Natural killer cell (primary cell): Measurements from ENCODE around the gene RAB33B. TPM values are rescaled to one million over a fixed set of nuclear protein-coding genes. Genes with fewer than 3 reads are reported as not detected.

Experiments used
- ATAC-seq, 3 donors: fragments of 150-1000 bp in 2 of 3; fragments of 200-7000 bp in 1 of 3; cut with Tn5 transposase; 1 replicate in 1 of 3; 2 replicates in 2 of 3; pipeline ENCODE4 v1.10.0; 2021; ENCODE audit warnings: mild to moderate bottlenecking in 2 of 3, moderate library complexity in 2 of 3
- DNase-seq, 2 donors: peaks; one replicate each; pipeline versions ENCODE4 v3.0.0 to v3.0.0-alpha.2; 2013 to 2021; ENCODE audit warnings: mixed read lengths in 1 of 2
- H3K27ac ChIP-seq: one replicate; pipeline ENCODE4 v1.5.1; 2013; ENCODE audit warnings: mild to moderate bottlenecking, low read length
- H3K27me3 ChIP-seq: one replicate; pipeline ENCODE4 v1.6.1; 2013; ENCODE audit warnings: low read length; ENCODE audit not compliant: control insufficient read depth, insufficient read depth
- H3K36me3 ChIP-seq: one replicate; pipeline ENCODE4 v1.6.1; 2013; ENCODE audit warnings: low read length; ENCODE audit not compliant: control insufficient read depth, insufficient read depth
- H3K4me1 ChIP-seq: one replicate; pipeline ENCODE4 v1.6.1; 2013; ENCODE audit warnings: low read length; ENCODE audit not compliant: control insufficient read depth, insufficient read depth
- H3K4me3 ChIP-seq: one replicate; pipeline ENCODE4 v1.5.1; 2013; ENCODE audit warnings: low read length
- H3K9me3 ChIP-seq: one replicate; pipeline ENCODE4 v1.6.1; 2013; ENCODE audit warnings: low read length; ENCODE audit not compliant: control insufficient read depth, insufficient read depth
- H3K27ac Mint-ChIP-seq, 2 donors: one replicate each; pipeline ENCODE4 v1.8.0; 2022; ENCODE audit warnings: mild to moderate bottlenecking in 2 of 2, mixed read lengths in 2 of 2, moderate library complexity in 1 of 2
- H3K27me3 Mint-ChIP-seq, 2 donors: one replicate each; pipeline ENCODE4 v1.8.0; 2022; ENCODE audit warnings: low read depth in 2 of 2, mixed read lengths in 2 of 2
- H3K36me3 Mint-ChIP-seq: one replicate; pipeline ENCODE4 v1.8.0; 2022; ENCODE audit warnings: mixed read lengths
- H3K4me1 Mint-ChIP-seq, 2 donors: one replicate each; pipeline ENCODE4 v1.8.0; 2022; ENCODE audit warnings: mixed read lengths in 2 of 2
- H3K4me3 Mint-ChIP-seq: one replicate; pipeline ENCODE4 v1.8.0; 2022; ENCODE audit warnings: mild to moderate bottlenecking, moderate library complexity, mixed read lengths
- H3K9me3 Mint-ChIP-seq, 2 donors: one replicate each; pipeline ENCODE4 v1.8.0; 2022; ENCODE audit warnings: mixed read lengths in 2 of 2
- CTCF ChIP-seq: fragments of 200-600 bp; IDR thresholded peaks from one replicate; pipeline ENCODE4 v1.8.0; 2022; ENCODE audit warnings: antibody characterized with exemption
- whole genome bisulfite sequencing: methylation state at CpG from one replicate; pipeline ENCODE4 v1.1.7; 2013; ENCODE audit warnings: missing lambda C conversion rate; ENCODE audit not compliant: insufficient coverage; 5-methylcytosine and 5-hydroxymethylcytosine counted together
- intact Hi-C: fragments of 100-400 bp; cut with micrococcal nuclease; formaldehyde crosslinking; loops from one replicate; pipeline ENCODE4 v1.14.2; 2022
- total RNA-seq, 4 donors: library from RNA; stranded (reverse); fragments of 120-200 nt in 1 of 4; gene quantifications; one replicate each; pipeline versions ENCODE4 v1.2.3 to v1.2.4, GENCODE V29; 2013 to 2022

Gene RAB33B
- total RNA-seq, 3 donors from 2014 or later (not counting 1 experiment from before 2014, with no cell fraction given), result 7.8 to 12.9 (median 10.5) TPM

- peaks cover 27% of the 10 kb centered on the region for H3K4me1 ChIP-seq
- H3K36me3 ChIP-seq, result peaks cover 4% of the 10 kb centered on the region
- H3K27ac ChIP-seq, result no peak overlapping the region
- Mint-ChIP-seq H3K4me1 (peaks cover 19 to 30% of the 10 kb centered on the region in 2 donors), H3K27me3 (no peaks in the 10 kb centered on the region), H3K27ac (no peak overlapping the region), H3K36me3 (no peaks in the 10 kb centered on the region), H3K4me3 (no peak overlapping the region), H3K9me3 (no peaks in the 10 kb centered on the region)
- intact Hi-C loops, result no loop called here
- H3K9me3 ChIP-seq, result no peaks in the 10 kb centered on the region
- no peak for ATAC-seq
- no peaks in the 10 kb centered on the region for H3K27me3 ChIP-seq
- TF ChIP-seq CTCF, result no peak
- H3K4me3 ChIP-seq, result no peak overlapping the region
- WGBS, result 84% methylated on average over 4 of the region's 4 CpGs
- no peak for DNase-seq
Observed at GRCh38 chr4:139522457-139522856, 68.5 kb downstream of the RAB33B start.

DNA sequence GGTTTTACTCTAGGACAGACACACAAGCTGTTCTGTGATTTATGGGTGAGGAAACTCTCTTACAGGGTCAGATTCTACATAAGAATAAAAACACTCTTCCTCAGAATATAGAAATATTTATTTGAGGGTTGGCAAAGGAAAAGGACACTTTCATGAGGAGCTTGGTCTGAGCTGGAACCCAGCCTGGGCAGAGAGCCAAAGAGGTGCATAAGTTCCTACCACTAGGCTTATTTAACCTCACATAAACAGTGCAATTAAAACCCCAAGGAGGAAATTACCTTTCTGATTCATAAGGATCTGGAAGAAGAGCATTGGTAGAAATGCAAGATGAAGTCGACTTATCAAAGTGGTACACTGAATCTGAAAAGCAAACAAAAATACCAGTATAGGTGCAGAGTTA is 69.2 kb downstream of the RAB33B start:
- TF ChIP-seq CTCF, result no peak
- H3K36me3 ChIP-seq, result peaks cover 4% of the 10 kb centered on the region
- no peaks in the 10 kb centered on the region for H3K27me3 ChIP-seq
- no peak overlapping the region for H3K4me3 ChIP-seq
- peaks cover 27% of the 10 kb centered on the region for H3K4me1 ChIP-seq
- no peaks in the 10 kb centered on the region for H3K9me3 Mint-ChIP-seq
- no peak overlapping the region for H3K4me3 Mint-ChIP-seq
- 100% methylated on average over 1 of the region's 1 CpG for WGBS
- H3K27ac Mint-ChIP-seq, result peak overlapping the region in 1 of 2 donors; percentile 6
- ATAC-seq, result no peak
- intact Hi-C loops, result no loop called here
- no peak overlapping the region for H3K27ac ChIP-seq
- H3K36me3 Mint-ChIP-seq, result no peaks in the 10 kb centered on the region
- no peak for DNase-seq
- H3K9me3 ChIP-seq, result no peaks in the 10 kb centered on the region
- peaks cover 22 to 35% of the 10 kb centered on the region in 2 donors for H3K4me1 Mint-ChIP-seq
- H3K27me3 Mint-ChIP-seq, result no peaks in the 10 kb centered on the region

- Histone ChIP-seq H3K9me3 (no peaks in the 10 kb centered on the region), H3K4me1 (peaks cover 34% of the 10 kb centered on the region), H3K27ac (no peak overlapping the region), H3K4me3 (no peak overlapping the region), H3K36me3 (peaks cover 4% of the 10 kb centered on the region), H3K27me3 (no peaks in the 10 kb centered on the region)
- WGBS, result 91% methylated on average over 4 of the region's 4 CpGs
- no peaks in the 10 kb centered on the region for H3K27me3 Mint-ChIP-seq
- no peak for TF ChIP-seq CTCF
- peaks cover 32 to 46% of the 10 kb centered on the region in 2 donors for H3K4me1 Mint-ChIP-seq
- no peaks in the 10 kb centered on the region for H3K9me3 Mint-ChIP-seq
- intact Hi-C loops, result no loop called here
- ATAC-seq (no peak), DNase-seq (no peak)
- no peaks in the 10 kb centered on the region for H3K36me3 Mint-ChIP-seq
- no peak overlapping the region for H3K27ac Mint-ChIP-seq
- H3K4me3 Mint-ChIP-seq, result no peak overlapping the region
Observed at GRCh38 chr4:139524062-139524631, 70.2 kb downstream of the RAB33B start.

- Mint-ChIP-seq H3K4me3 (peak overlapping the region; percentile 78), H3K4me1 (peaks cover 34 to 55% of the 10 kb centered on the region in 2 donors), H3K36me3 (no peaks in the 10 kb centered on the region), H3K9me3 (no peaks in the 10 kb centered on the region), H3K27me3 (no peaks in the 10 kb centered on the region), H3K27ac (peak overlapping the region; percentile 6 to 21)
- Histone ChIP-seq H3K9me3 (no peaks in the 10 kb centered on the region), H3K36me3 (no peaks in the 10 kb centered on the region), H3K4me3 (no peak overlapping the region), H3K27ac (no peak overlapping the region), H3K4me1 (peaks cover 34% of the 10 kb centered on the region), H3K27me3 (no peaks in the 10 kb centered on the region)
- TF ChIP-seq CTCF, result no peak
- ATAC-seq (peak; percentile 32 to 62 (median 54)), DNase-seq (peak in 1 of 2 donors; percentile 30)
- intact Hi-C loops, result loop anchor here (5.0 kb wide), 1 partner anchor 348 kb away; the partner anchor contains the start of gene ELF2
- WGBS, result no CpG with 5 or more reads among the region's 2 CpGs
Observed at GRCh38 chr4:139525414-139525813, 71.5 kb downstream of the RAB33B start.
